H1 (cell line): ENCODE data around the gene HELQ. TPM values are rescaled to one million over a fixed set of nuclear protein-coding genes. Genes with fewer than 3 reads are reported as not detected.

ENCODE experiments used
- EP300 ChIP-seq, 2 experiments: IDR thresholded peaks; 1 replicate in 1 of 2; 2 replicates in 1 of 2; pipeline ENCODE4 v1.6.1; 2011 to 2012; ENCODE audit warnings: low read depth in 2 of 2, low read length in 2 of 2, mild to moderate bottlenecking in 2 of 2, borderline replicate concordance in 1 of 2, inconsistent platforms in 1 of 2, moderate library complexity in 1 of 2
- polyA plus RNA-seq, 7 experiments: library from polyadenylated mRNA; depleted of rRNA in 3 of 7; stranded (reverse) in 5 of 7; unstranded in 2 of 7; fragments of >200 nt in 5 of 7; fragments of 200-250 nt in 2 of 7; gene quantifications; 1 replicate in 5 of 7; 2 replicates in 1 of 7; 4 replicates in 1 of 7; pipeline versions ENCODE4 v1.2.1 to v1.2.3, GENCODE V29; 2011 to 2013; ENCODE audit warnings: missing spikeins in 2 of 7, mixed read lengths in 2 of 7
- total RNA-seq: library from RNA; stranded (reverse); fragmentation: NEBNext Ultra II Directional; extraction: Animal tissue kit (Norgen Biotek cat#: 25700); gene quantifications from 2 replicates; pipeline ENCODE4 v1.2.1, GENCODE V29; 2021

The HELQ gene
- total and polyA plus RNA-seq, 2 of the 8 experiments (the other 6 are each of a cell fraction or from before 2014, with no cell fraction given) = 4.7 to 9.0 TPM

- no peak for TF ChIP-seq EP300 (IDR thresholded peaks at IDR 0.05; ENCODE audit: borderline replicate concordance in 1 of 2, low read depth in 2 of 2, low read length in 2 of 2)
- TF ChIP-seq, all 59 proteins: peak for 0
These were observed 37.4 kb downstream of the HELQ start (continued) for GRCh38 chr4:83418211-83418610.
